Activated CD8-positive, alpha-beta memory T cell treated with anti-CD3 and anti-CD28 coated beads, Interleukin-2, amount 50 U/mL, for 4 hours (primary cell): Measurements from ENCODE around the gene CRKL.
"Not testable (repeated sequence)": the region's sequence is repeated elsewhere in the genome, so short reads cannot be mapped to it uniquely, and the experiment has no call there.

Experiments used
- DNase-seq: peaks from one replicate; pipeline ENCODE4 v3.0.0-alpha.2; 2020

CRKL gene

GRCh38 chr22:20935049-20935448 lies 17.8 kb downstream of the CRKL start:
- not testable (repeated sequence) for DNase-seq

- DNase-seq = not testable (repeated sequence)
These were observed 18.8 kb downstream of the CRKL start for GRCh38 chr22:20935780-20936539.

- DNase-seq = no peak
These were observed 20.0 kb downstream of the CRKL start for GRCh38 chr22:20937031-20937793.

- no peak for DNase-seq
These were observed 20.8 kb downstream of the CRKL start for GRCh38 chr22:20937794-20938671.

- not testable (repeated sequence) for DNase-seq
These were observed 22.4 kb downstream of the CRKL start for GRCh38 chr22:20939457-20940185.

- DNase-seq = no peak
These were observed 23.0 kb downstream of the CRKL start for GRCh38 chr22:20940186-20940651.

GRCh38 chr22:20940904-20941385 lies 23.7 kb downstream of the CRKL start:
- no peak for DNase-seq

GRCh38 chr22:20942203-20942902 lies 25.1 kb downstream of the CRKL start:
- DNase-seq = not testable (repeated sequence)

GRCh38 chr22:20943104-20943933 lies 26.1 kb downstream of the CRKL start:
- DNase-seq = no peak

- DNase-seq = no peak
These were observed 26.8 kb downstream of the CRKL start for GRCh38 chr22:20944042-20944441.

GRCh38 chr22:20945578-20945934 lies 28.3 kb downstream of the CRKL start:
- DNase-seq = no peak

GRCh38 chr22:20946080-20946986 lies 29.1 kb downstream of the CRKL start:
- DNase-seq = no peak

GRCh38 chr22:20946991-20947390 lies 29.8 kb downstream of the CRKL start:
- no peak for DNase-seq

GRCh38 chr22:20948450-20948849 lies 31.2 kb downstream of the CRKL start:
- DNase-seq = no peak

GRCh38 chr22:20948989-20949388 lies 31.8 kb downstream of the CRKL start:
- DNase-seq = no peak

- DNase-seq = no peak
These were observed 32.5 kb downstream of the CRKL start for GRCh38 chr22:20949698-20950183.

GRCh38 chr22:20951151-20951931 lies 34.1 kb downstream of the CRKL start:
- no peak for DNase-seq

GRCh38 chr22:20951932-20952380 lies 34.7 kb downstream of the CRKL start:
- DNase-seq = no peak
